Superior temporal gyrus (tissue), 1 donor: ENCODE measurements around the gene ZNF281.
"Not testable (repeated sequence)": the region's sequence is repeated elsewhere in the genome, so short reads cannot be mapped to it uniquely, and the experiment has no call there.

Experiments
- DNase-seq: peaks from one replicate; pipeline ENCODE4 v3.0.0-alpha.2; 2016; ENCODE audit errors: extremely low spot score

Gene ZNF281

DNA sequence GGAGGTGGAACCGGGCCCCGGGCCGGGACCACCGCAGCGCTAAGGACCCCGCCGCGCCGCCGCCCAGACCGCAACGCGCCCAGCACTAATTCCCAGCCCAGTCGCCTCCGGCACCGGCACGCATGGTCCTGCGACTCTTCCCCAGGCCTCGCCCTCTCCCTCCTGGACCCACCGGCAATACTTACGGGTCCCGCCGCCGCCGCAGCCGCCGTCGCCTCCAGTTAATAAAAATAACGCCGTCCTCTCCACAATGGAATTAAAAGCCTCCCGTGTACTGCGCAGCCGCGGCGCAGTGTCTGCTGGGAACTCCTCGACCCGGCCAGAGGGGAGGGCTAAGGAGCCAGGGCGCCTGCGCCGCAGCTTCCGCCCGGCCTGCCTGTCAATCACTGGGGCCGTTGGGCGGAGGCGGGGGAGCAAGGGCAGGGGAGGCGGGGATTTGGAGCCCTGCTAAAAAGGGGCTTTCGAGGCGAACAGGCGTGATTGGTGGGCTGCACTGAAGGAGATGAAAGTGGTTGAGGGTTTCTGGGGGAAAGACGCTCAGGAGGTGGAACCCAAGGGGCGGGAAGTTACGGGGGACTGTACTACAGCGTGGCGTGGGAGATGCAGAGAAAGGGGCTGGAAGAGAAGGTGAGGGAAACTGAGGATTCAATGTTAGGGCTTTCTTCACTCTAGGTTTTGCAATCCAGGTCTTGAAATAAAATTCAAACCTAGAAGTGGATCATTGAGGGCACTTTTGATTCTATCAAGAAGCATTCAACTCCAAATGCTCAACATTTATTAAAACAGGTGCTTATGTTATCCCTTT lies at the start of gene ZNF281:
TSS of gene ZNF281 (minus strand) at position 276 of the 805 bp plus-strand sequence. CDS start 331 bp downstream, outside the sequence.
- peak; percentile 96 for DNase-seq

GRCh38 chr1:200458780-200459179 lies 48.9 kb upstream of the ZNF281 start:
- DNase-seq, result no peak

DNA sequence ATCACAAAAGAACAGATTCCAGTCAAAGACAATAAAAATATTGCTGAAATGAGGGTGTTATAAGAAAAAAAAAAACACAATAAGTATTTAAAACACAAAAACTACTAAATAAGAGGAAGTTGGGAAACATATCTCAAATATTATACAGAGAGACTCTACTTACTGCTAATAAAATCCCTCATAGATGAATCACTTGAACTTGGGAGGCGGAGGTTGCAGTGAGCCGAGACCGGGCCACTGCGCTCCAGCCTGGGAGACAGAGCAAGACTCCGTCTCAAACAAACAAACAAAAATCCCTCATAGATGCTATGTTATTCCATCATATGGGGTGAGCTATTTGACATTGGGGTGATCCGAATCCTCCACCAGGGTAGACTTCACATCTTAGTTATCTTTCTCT lies 48.0 kb upstream of the ZNF281 start:
- DNase-seq, result no peak

GRCh38 chr1:200454425-200454824 lies 44.6 kb upstream of the ZNF281 start:
- no peak for DNase-seq

- DNase-seq, result no peak
Observed at GRCh38 chr1:200453553-200453905, 43.7 kb upstream of the ZNF281 start.

GRCh38 chr1:200452850-200453552 lies 43.2 kb upstream of the ZNF281 start:
- DNase-seq, result no peak

- no peak for DNase-seq
Observed at GRCh38 chr1:200448034-200448762, 38.4 kb upstream of the ZNF281 start.

- no peak for DNase-seq
Observed at GRCh38 chr1:200445213-200445612, 35.4 kb upstream of the ZNF281 start.

GRCh38 chr1:200444478-200444877 lies 34.6 kb upstream of the ZNF281 start:
- no peak for DNase-seq

GRCh38 chr1:200443860-200444259 lies 34.0 kb upstream of the ZNF281 start:
- DNase-seq, result no peak

DNA sequence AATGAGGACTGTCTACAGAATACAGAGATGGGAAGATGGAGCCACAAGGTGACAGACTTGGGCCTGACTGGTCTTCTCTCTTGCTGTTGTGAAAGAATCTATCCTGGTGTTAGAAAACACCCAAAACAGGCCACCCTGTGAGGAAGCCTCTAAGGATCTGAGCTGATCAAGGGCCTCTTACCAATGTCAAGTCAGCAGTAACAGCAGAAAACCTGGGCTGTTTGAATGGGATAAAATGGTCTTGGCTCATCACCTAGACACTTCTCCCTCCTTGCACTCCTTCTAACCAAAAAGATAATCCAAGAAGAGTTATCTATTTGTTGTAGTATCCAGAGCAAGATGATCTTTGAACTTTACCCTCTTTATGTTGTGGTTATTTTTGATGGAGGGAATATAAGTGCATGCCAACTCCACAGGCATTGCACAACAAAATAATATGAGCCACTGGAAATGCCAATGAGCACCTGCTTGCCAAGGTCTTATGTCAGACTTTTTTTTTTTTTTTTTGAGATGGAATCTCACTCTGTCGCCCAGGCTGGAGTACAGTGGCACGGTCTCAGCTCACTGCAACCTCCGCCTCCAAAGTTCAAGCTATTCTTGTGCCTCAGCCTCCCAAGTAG lies 32.8 kb upstream of the ZNF281 start:
- no peak for DNase-seq

DNA sequence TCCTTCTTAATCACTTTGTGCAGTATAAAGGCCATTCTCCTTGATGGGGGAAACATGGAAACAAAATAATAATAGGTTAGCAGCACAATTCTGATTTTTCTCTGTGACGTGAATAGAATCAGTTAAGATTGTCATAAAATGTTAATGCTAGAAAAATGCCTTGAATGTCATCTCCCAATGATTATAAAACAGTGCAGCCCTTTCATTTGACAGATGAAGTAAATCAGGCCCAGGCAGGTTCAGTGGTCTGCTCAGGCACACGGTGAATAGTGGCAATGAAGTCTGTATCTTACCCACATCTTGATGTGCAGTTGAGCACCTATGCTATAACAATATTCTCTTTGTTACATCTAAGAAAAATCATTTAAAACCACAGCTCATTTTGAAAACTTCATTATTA lies 32.2 kb upstream of the ZNF281 start:
- no peak for DNase-seq

GRCh38 chr1:200438911-200439310 lies 29.1 kb upstream of the ZNF281 start:
- no peak for DNase-seq

GRCh38 chr1:200438413-200438812 lies 28.6 kb upstream of the ZNF281 start:
- DNase-seq, result not testable (repeated sequence)

GRCh38 chr1:200437556-200438203 lies 27.8 kb upstream of the ZNF281 start:
- DNase-seq, result no peak

GRCh38 chr1:200437088-200437487 lies 27.3 kb upstream of the ZNF281 start:
- DNase-seq, result no peak

GRCh38 chr1:200436436-200436835 lies 26.6 kb upstream of the ZNF281 start:
- no peak for DNase-seq

DNA sequence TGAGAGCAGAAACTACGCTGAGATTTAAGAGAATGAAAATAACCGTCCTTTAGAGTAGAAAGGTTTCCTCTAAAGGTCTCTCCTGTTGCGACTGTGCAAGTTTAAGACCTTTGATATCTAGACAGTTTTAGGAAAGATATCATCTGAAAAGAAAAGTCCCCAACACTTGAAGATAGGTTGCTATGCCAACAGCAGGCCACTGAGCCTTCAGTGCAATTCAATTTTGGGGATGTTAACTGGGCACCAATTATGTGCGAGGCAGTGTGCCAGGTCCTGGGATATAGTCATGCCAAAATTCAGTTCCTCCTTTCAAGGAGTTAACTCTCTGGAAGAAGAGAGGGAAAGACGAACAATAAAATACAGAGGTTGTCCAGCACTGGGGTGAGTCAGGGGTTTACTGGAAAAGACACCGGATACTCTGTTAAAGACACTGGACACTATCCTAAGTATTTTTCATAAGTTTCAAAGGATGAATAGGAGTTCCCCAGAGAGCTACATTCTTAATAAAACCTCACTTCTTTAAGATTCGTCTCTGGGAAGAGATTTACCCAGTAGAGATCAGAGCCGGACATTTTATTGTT lies 25.5 kb upstream of the ZNF281 start:
- no peak for DNase-seq

DNA sequence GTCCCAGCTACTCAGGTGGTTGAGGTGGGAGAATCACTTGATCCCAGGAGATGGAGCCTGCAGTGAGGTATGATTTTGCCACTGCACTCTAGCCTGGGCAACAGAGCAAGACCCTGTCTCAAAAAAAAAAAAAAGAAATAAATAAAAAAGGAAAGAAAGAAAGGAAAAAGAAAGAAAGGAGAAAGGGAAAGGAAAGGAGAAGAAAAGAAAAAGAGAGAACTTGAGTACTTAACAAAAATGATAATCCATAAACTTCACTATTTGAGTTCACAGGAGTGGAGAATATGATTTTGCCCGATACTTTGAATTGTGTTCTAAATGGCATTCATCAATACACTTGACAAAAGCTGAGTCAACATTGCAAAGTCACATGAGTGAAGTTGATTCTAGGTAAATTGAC lies 23.8 kb upstream of the ZNF281 start:
- no peak for DNase-seq

GRCh38 chr1:200432586-200432985 lies 22.8 kb upstream of the ZNF281 start:
- DNase-seq, result no peak

- DNase-seq, result no peak
Observed at GRCh38 chr1:200429221-200429751, 19.4 kb upstream of the ZNF281 start.
